H1 (cell line): ENCODE results near the gene ABLIM1. TPM values are rescaled to one million over a fixed set of nuclear protein-coding genes. Genes with fewer than 3 reads are reported as not detected.

Experiments
- CTCF ChIA-PET: fragments of 300-600 bp; sonication (Branson Sonifier 250); formaldehyde crosslinking; loops from one replicate; lab custom pipeline; 2021; ENCODE audit not compliant: partially characterized antibody; lab: Charles Lee
- POLR2A ChIA-PET: fragments of 300-600 bp; sonication (Branson Sonifier 250); formaldehyde crosslinking; loops from one replicate; lab custom pipeline; 2021; ENCODE audit warnings: inconsistent platforms; ENCODE audit not compliant: partially characterized antibody; lab: Charles Lee
- DNase-seq, 2 experiments: peaks; one replicate each; pipeline versions ENCODE4 v3.0.0 to v3.0.0-alpha.2; 2010 to 2022; ENCODE audit warnings: low spot score in 2 of 2, low read depth in 1 of 2, mixed read lengths in 1 of 2
- FAIRE-seq: peaks from 2 replicates; lab custom pipeline; 2011; peaks lifted over from hg19 to GRCh38; lab: Jason Lieb, UNC
- H2AFZ ChIP-seq: 2 replicates; pipeline ENCODE4 v1.8.1; 2012; ENCODE audit warnings: low read length, inconsistent platforms
- H2AK5ac ChIP-seq: 2 replicates; pipeline ENCODE4 v1.6.1; 2013; ENCODE audit warnings: low read depth, low read length
- H2BK120ac ChIP-seq: replicated peaks from 2 replicates; pipeline ENCODE3; 2013; ENCODE audit warnings: low read depth, low read length, inconsistent platforms
- H2BK12ac ChIP-seq: 2 replicates; pipeline ENCODE4 v1.6.1; 2013; ENCODE audit warnings: low read depth, low read length
- H2BK15ac ChIP-seq: 2 replicates; pipeline ENCODE4 v1.6.1; 2013; ENCODE audit warnings: low read length
- H2BK20ac ChIP-seq: 2 replicates; pipeline ENCODE4 v1.6.1; 2013; ENCODE audit warnings: low read length
- H2BK5ac ChIP-seq: 2 replicates; pipeline ENCODE4 v1.6.1; 2013; ENCODE audit warnings: low read depth, low read length
- H3K14ac ChIP-seq: 2 replicates; pipeline ENCODE4 v1.6.1; 2013; ENCODE audit warnings: inconsistent platforms; ENCODE audit not compliant: insufficient read length
- H3K18ac ChIP-seq: 2 replicates; pipeline ENCODE4 v1.6.1; 2013; ENCODE audit warnings: low read length; ENCODE audit errors: extremely low read depth
- H3K23ac ChIP-seq: 2 replicates; pipeline ENCODE4 v1.6.1; 2013; ENCODE audit warnings: inconsistent platforms; ENCODE audit not compliant: insufficient read length
- H3K23me2 ChIP-seq: 2 replicates; pipeline ENCODE4 v1.6.1; 2013; ENCODE audit warnings: low read depth, low read length
- H3K27ac ChIP-seq: 2 replicates; pipeline ENCODE4 v1.6.1; 2011; ENCODE audit warnings: low read depth, low read length, inconsistent platforms
- H3K27me3 ChIP-seq, 4 experiments: replicated peaks in 1 of 4; 1 replicate in 1 of 4; 2 replicates in 3 of 4; pipeline versions ENCODE4 v1.6.1 to v1.8.1; 2011 to 2013; ENCODE audit warnings: low read length in 3 of 4, mild to moderate bottlenecking in 3 of 4, inconsistent platforms in 2 of 4, mixed read lengths in 2 of 4, moderate library complexity in 1 of 4; ENCODE audit not compliant: control insufficient read depth in 3 of 4, insufficient read depth in 3 of 4; ENCODE audit errors: extremely low read depth in 1 of 4
- H3K36me3 ChIP-seq, 4 experiments: 2 replicates each; pipeline versions ENCODE4 v1.6.1 to v1.8.1; 2011 to 2013; ENCODE audit warnings: mild to moderate bottlenecking in 4 of 4, low read length in 3 of 4, moderate library complexity in 2 of 4, control low read depth in 1 of 4, inconsistent platforms in 1 of 4; ENCODE audit not compliant: insufficient read depth in 4 of 4, control insufficient read depth in 2 of 4
- H3K4ac ChIP-seq: replicated peaks from 2 replicates; pipeline ENCODE3; 2013; ENCODE audit warnings: low read length, low read depth, mixed read lengths, inconsistent platforms; ENCODE audit not compliant: insufficient read length
- H3K4me1 ChIP-seq, 4 experiments: replicated peaks in 1 of 4; 1 replicate in 1 of 4; 2 replicates in 3 of 4; pipeline versions ENCODE4 v1.6.1 to v1.8.1; 2011 to 2013; ENCODE audit warnings: low read length in 3 of 4, inconsistent platforms in 2 of 4, mixed read lengths in 1 of 4; ENCODE audit not compliant: insufficient read depth in 4 of 4, control insufficient read depth in 3 of 4
- H3K4me2 ChIP-seq, 2 experiments: 2 replicates each; pipeline versions ENCODE4 v1.6.1 to v1.8.1; 2011 to 2013; ENCODE audit warnings: low read depth in 2 of 2, low read length in 2 of 2, control low read depth in 1 of 2, inconsistent platforms in 1 of 2, mild to moderate bottlenecking in 1 of 2; ENCODE audit not compliant: insufficient read depth in 1 of 2
- H3K4me3 ChIP-seq, 4 experiments: fragments of 200-600, 300-600 bp in 1 of 4; sonication (generic), shearing (Covaris generic), sonication (Bioruptor Twin) in 1 of 4; 2 replicates each; pipeline versions ENCODE4 v1.5.1 to v1.8.1; 2011 to 2016; ENCODE audit warnings: low read length in 4 of 4, low read depth in 3 of 4, control low read depth in 2 of 4, inconsistent platforms in 2 of 4, mild to moderate bottlenecking in 2 of 4, mixed read lengths in 1 of 4, moderate library complexity in 1 of 4; ENCODE audit not compliant: insufficient read depth in 2 of 4; ENCODE audit errors: extremely low read depth in 1 of 4
- H3K56ac ChIP-seq: replicated peaks from 2 replicates; pipeline ENCODE3; 2013; ENCODE audit warnings: low read depth, mild to moderate bottlenecking, mixed read lengths, low read length, inconsistent platforms; ENCODE audit not compliant: insufficient read length
- H3K79me1 ChIP-seq: 2 replicates; pipeline ENCODE4 v1.6.1; 2013; ENCODE audit warnings: low read depth, low read length, control low read depth
- H3K79me2 ChIP-seq, 2 experiments: 2 replicates each; pipeline versions ENCODE4 v1.6.1 to v1.8.1; 2012 to 2013; ENCODE audit warnings: low read length in 2 of 2, mild to moderate bottlenecking in 2 of 2, inconsistent platforms in 1 of 2; ENCODE audit not compliant: insufficient read depth in 2 of 2, control insufficient read depth in 1 of 2
- H3K9ac ChIP-seq, 4 experiments: replicated peaks in 1 of 4; 1 replicate in 1 of 4; 2 replicates in 3 of 4; pipeline versions ENCODE4 v1.6.1 to v1.8.1; 2011 to 2013; ENCODE audit warnings: low read depth in 3 of 4, low read length in 3 of 4, control low read depth in 2 of 4, mild to moderate bottlenecking in 2 of 4, moderate library complexity in 2 of 4, inconsistent platforms in 1 of 4; ENCODE audit errors: extremely low read depth in 1 of 4
- H3K9me3 ChIP-seq, 2 experiments: 2 replicates each; pipeline versions ENCODE4 v1.6.1 to v1.8.1; 2012 to 2013; ENCODE audit warnings: mild to moderate bottlenecking in 2 of 2, moderate library complexity in 2 of 2, control low read depth in 1 of 2, inconsistent platforms in 1 of 2, low read depth in 1 of 2, low read length in 1 of 2, mixed read lengths in 1 of 2; ENCODE audit not compliant: insufficient read depth in 2 of 2
- H4K20me1 ChIP-seq, 2 experiments: replicated peaks in 1 of 2; 2 replicates each; pipeline versions ENCODE3 to v1.8.1; 2011 to 2013; ENCODE audit warnings: inconsistent platforms in 2 of 2, low read length in 2 of 2, mild to moderate bottlenecking in 1 of 2; ENCODE audit not compliant: insufficient read depth in 2 of 2, control insufficient read depth in 1 of 2
- H4K5ac ChIP-seq: 2 replicates; pipeline ENCODE4 v1.6.1; 2013; ENCODE audit warnings: low read length, low read depth, mixed read lengths, inconsistent platforms; ENCODE audit not compliant: insufficient read length
- H4K8ac ChIP-seq: 2 replicates; pipeline ENCODE4 v1.8.0; 2013; ENCODE audit warnings: mild to moderate bottlenecking, moderate library complexity, low read length, inconsistent platforms; ENCODE audit not compliant: insufficient read depth; ENCODE audit errors: extremely low read depth
- H4K91ac ChIP-seq: replicated peaks from 2 replicates; pipeline ENCODE3; 2013; ENCODE audit warnings: low read length, mixed read lengths, inconsistent platforms; ENCODE audit not compliant: insufficient read length
- POLR2AphosphoS5 ChIP-seq: IDR thresholded peaks from 2 replicates; pipeline ENCODE4 v1.6.1; 2011; ENCODE audit warnings: low read depth, low read length
- WGBS, 2 experiments: shearing (Covaris generic) in 1 of 2; methylation state at CpG; one replicate each; pipeline versions ENCODE4 v1.1.6 to v1.1.7; 2013 to 2015; ENCODE audit warnings: low lambda C conversion rate in 2 of 2, mixed read lengths in 2 of 2, inconsistent platforms in 1 of 2, low coverage in 1 of 2, missing lambda C conversion rate in 1 of 2; ENCODE audit not compliant: insufficient replicate concordance in 2 of 2, insufficient coverage in 1 of 2, insufficient read length in 1 of 2; ENCODE audit errors: extremely low coverage in 1 of 2, missing lambda C conversion rate in 1 of 2; 5-methylcytosine and 5-hydroxymethylcytosine counted together
- polyA plus RNA-seq, 7 experiments: library from polyadenylated mRNA; depleted of rRNA in 3 of 7; stranded (reverse) in 5 of 7; unstranded in 2 of 7; fragments of >200 nt in 5 of 7; fragments of 200-250 nt in 2 of 7; gene quantifications; 1 replicate in 5 of 7; 2 replicates in 1 of 7; 4 replicates in 1 of 7; pipeline versions ENCODE4 v1.2.1 to v1.2.3, GENCODE V29; 2011 to 2013; ENCODE audit warnings: missing spikeins in 2 of 7, mixed read lengths in 2 of 7
- total RNA-seq: library from RNA; stranded (reverse); fragmentation: NEBNext Ultra II Directional; extraction: Animal tissue kit (Norgen Biotek cat#: 25700); gene quantifications from 2 replicates; pipeline ENCODE4 v1.2.1, GENCODE V29; 2021
- TF ChIP-seq, protein P1 (sequence below), 3 experiments: IDR thresholded peaks; 1 replicate in 2 of 3; 2 replicates in 1 of 3; pipeline versions ENCODE4 v1.5.1 to v1.6.1; 2011; ENCODE audit warnings: low read length in 3 of 3, mild to moderate bottlenecking in 3 of 3, inconsistent platforms in 2 of 3, low read depth in 1 of 3, moderate library complexity in 1 of 3; ENCODE audit not compliant: insufficient read depth in 1 of 3; ENCODE audit errors: control extremely low read depth in 1 of 3

The ABLIM1 gene
- total and polyA plus RNA-seq, 2 of the 8 experiments (the other 6 are each of a cell fraction or from before 2014, with no cell fraction given), result 51.2 to 51.7 TPM

DNA sequence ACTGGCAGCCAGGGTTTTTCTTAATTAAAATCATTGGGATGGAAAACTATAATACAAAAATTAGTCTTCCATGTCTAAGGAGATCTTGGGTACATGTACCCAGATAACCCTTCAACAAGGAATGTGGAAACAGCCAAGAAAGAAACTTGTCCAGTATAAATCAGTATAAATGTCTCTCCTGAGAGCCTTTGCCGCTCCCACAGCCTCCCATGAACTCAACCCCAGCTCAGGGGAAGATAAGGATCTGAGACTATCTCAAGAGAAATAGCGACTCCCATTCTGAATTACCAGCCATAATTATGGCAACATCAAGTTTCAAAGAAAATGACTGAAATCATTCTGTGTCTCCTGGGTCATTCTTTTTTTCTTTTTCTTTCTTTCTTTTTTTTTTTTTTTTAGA lies 221.1 kb downstream of the ABLIM1 start:
- no peaks in the 10 kb centered on the region for H3K9me3 ChIP-seq
- H2BK15ac ChIP-seq, result no peak overlapping the region
- H2AK5ac ChIP-seq, result no peak overlapping the region
- no peak overlapping the region for H3K23ac ChIP-seq
- H2BK12ac ChIP-seq, result no peak overlapping the region
- TF ChIP-seq, protein P1, sequence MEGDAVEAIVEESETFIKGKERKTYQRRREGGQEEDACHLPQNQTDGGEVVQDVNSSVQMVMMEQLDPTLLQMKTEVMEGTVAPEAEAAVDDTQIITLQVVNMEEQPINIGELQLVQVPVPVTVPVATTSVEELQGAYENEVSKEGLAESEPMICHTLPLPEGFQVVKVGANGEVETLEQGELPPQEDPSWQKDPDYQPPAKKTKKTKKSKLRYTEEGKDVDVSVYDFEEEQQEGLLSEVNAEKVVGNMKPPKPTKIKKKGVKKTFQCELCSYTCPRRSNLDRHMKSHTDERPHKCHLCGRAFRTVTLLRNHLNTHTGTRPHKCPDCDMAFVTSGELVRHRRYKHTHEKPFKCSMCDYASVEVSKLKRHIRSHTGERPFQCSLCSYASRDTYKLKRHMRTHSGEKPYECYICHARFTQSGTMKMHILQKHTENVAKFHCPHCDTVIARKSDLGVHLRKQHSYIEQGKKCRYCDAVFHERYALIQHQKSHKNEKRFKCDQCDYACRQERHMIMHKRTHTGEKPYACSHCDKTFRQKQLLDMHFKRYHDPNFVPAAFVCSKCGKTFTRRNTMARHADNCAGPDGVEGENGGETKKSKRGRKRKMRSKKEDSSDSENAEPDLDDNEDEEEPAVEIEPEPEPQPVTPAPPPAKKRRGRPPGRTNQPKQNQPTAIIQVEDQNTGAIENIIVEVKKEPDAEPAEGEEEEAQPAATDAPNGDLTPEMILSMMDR (IDR thresholded peaks at IDR 0.05; ENCODE audit: control extremely low read depth in 1 of 3, insufficient read depth in 1 of 3, low read depth in 1 of 3, low read length in 3 of 3), result no peak
- no peak for TF ChIP-seq POLR2AphosphoS5
- TF ChIP-seq, all 59 proteins: peak for 0
- Histone ChIP-seq H4K20me1 (peaks cover 0 to 2% of the 10 kb centered on the region in 2 experiments), H4K5ac (no peak overlapping the region), H3K18ac (no peak overlapping the region), H3K27ac (no peak overlapping the region), H3K36me3 (peaks cover 2 to 13% (median 9%) of the 10 kb centered on the region in 4 experiments; a peak in 6 of 8 replicates), H2BK120ac (no peak overlapping the region), H3K56ac (no peak overlapping the region), H2BK20ac (no peak overlapping the region), H3K4me3 (no peak overlapping the region), H3K79me1 (no peaks in the 10 kb centered on the region), H4K91ac (no peak overlapping the region), H4K8ac (no peak overlapping the region), H3K4ac (no peak overlapping the region), H2AFZ (no peak overlapping the region), H3K27me3 (no peaks in the 10 kb centered on the region), H3K4me1 (no peaks in the 10 kb centered on the region), H3K9ac (no peak overlapping the region), H2BK5ac (no peak overlapping the region), H3K14ac (no peak overlapping the region), H3K4me2 (no peak overlapping the region), H3K23me2 (no peaks in the 10 kb centered on the region), H3K79me2 (no peaks in the 10 kb centered on the region)
- CTCF ChIA-PET, result interaction anchor here (0.8 to 20.2 kb wide), 11 partner anchors 10 to 136 kb away, joined by 3 to 269 read pairs (median 8); no protein-coding TSS in a partner anchor
- DNase-seq (no peak), FAIRE-seq (no peak)
- WGBS, 2 experiments, result 94% methylated on average over 2 of the region's 2 CpGs; no CpG with 5 or more reads in 1 of the 2 experiments
- POLR2A ChIA-PET, result no interaction called here
